Trophoblast cell (in vitro differentiated cells and primary cell): Measurements from ENCODE around the gene R3HCC1L.

ENCODE experiments used
- DNase-seq, 2 donors: peaks; one replicate each; pipeline ENCODE4 v3.0.0-alpha.2; 2016
- H2AFZ ChIP-seq: 2 replicates; pipeline ENCODE4 v1.6.1; 2013; ENCODE audit warnings: low read length, moderate library complexity, mild to moderate bottlenecking; ENCODE audit not compliant: insufficient read depth, poor library complexity
- H2AK5ac ChIP-seq: 2 replicates; pipeline ENCODE4 v1.6.1; 2013; ENCODE audit warnings: mild to moderate bottlenecking, low read length
- H2BK120ac ChIP-seq: 2 replicates; pipeline ENCODE4 v1.6.1; 2013; ENCODE audit warnings: low read length, mild to moderate bottlenecking, moderate library complexity; ENCODE audit not compliant: insufficient read depth, poor library complexity
- H2BK12ac ChIP-seq: 2 replicates; pipeline ENCODE4 v1.6.1; 2013; ENCODE audit warnings: mild to moderate bottlenecking, low read length, moderate library complexity
- H2BK5ac ChIP-seq: 2 replicates; pipeline ENCODE4 v1.6.1; 2013; ENCODE audit warnings: low read length, low read depth, moderate library complexity, mild to moderate bottlenecking; ENCODE audit not compliant: poor library complexity
- H3K14ac ChIP-seq: 2 replicates; pipeline ENCODE4 v1.6.1; 2013; ENCODE audit warnings: mild to moderate bottlenecking, low read length
- H3K18ac ChIP-seq: 2 replicates; pipeline ENCODE4 v1.6.1; 2013; ENCODE audit warnings: mild to moderate bottlenecking, low read length
- H3K23ac ChIP-seq: 2 replicates; pipeline ENCODE4 v1.6.1; 2013; ENCODE audit warnings: low read length
- H3K27ac ChIP-seq: 2 replicates; pipeline ENCODE4 v1.5.1; 2013; ENCODE audit warnings: low read depth, mild to moderate bottlenecking, inconsistent platforms, low read length, moderate library complexity
- H3K27me3 ChIP-seq: 2 replicates; pipeline ENCODE4 v1.6.1; 2013; ENCODE audit warnings: inconsistent platforms, mild to moderate bottlenecking, low read length, moderate library complexity; ENCODE audit not compliant: insufficient read depth
- H3K36me3 ChIP-seq, 2 experiments: 1 replicate in 1 of 2; 2 replicates in 1 of 2; pipeline ENCODE4 v1.6.1; 2013; ENCODE audit warnings: low read length in 2 of 2, mild to moderate bottlenecking in 2 of 2, moderate library complexity in 1 of 2; ENCODE audit not compliant: insufficient read depth in 2 of 2, control insufficient read depth in 1 of 2
- H3K4ac ChIP-seq: 2 replicates; pipeline ENCODE4 v1.6.1; 2013; ENCODE audit warnings: low read depth, mild to moderate bottlenecking, low read length, moderate library complexity
- H3K4me1 ChIP-seq, 2 experiments: 1 replicate in 1 of 2; 2 replicates in 1 of 2; pipeline ENCODE4 v1.6.1; 2013; ENCODE audit warnings: low read length in 2 of 2, mild to moderate bottlenecking in 2 of 2, moderate library complexity in 1 of 2; ENCODE audit not compliant: insufficient read depth in 2 of 2, control insufficient read depth in 1 of 2
- H3K4me2 ChIP-seq: 2 replicates; pipeline ENCODE4 v1.6.1; 2013; ENCODE audit warnings: inconsistent platforms, mild to moderate bottlenecking, low read length, moderate library complexity
- H3K4me3 ChIP-seq: 2 replicates; pipeline ENCODE4 v1.5.1; 2013; ENCODE audit warnings: mild to moderate bottlenecking, low read depth, low read length, inconsistent platforms
- H3K79me1 ChIP-seq: one replicate; pipeline ENCODE4 v1.6.1; 2013; ENCODE audit warnings: low read length
- H3K79me2 ChIP-seq: 2 replicates; pipeline ENCODE4 v1.6.1; 2013; ENCODE audit warnings: low read length, mild to moderate bottlenecking; ENCODE audit not compliant: control insufficient read depth, insufficient read depth, poor library complexity
- H3K9ac ChIP-seq: 2 replicates; pipeline ENCODE4 v1.6.1; 2013; ENCODE audit warnings: mild to moderate bottlenecking, low read length
- H3K9me3 ChIP-seq: 2 replicates; pipeline ENCODE4 v1.6.1; 2013; ENCODE audit warnings: low read depth, mild to moderate bottlenecking, control low read depth, inconsistent platforms, low read length; ENCODE audit not compliant: insufficient read depth
- H4K12ac ChIP-seq: 2 replicates; pipeline ENCODE4 v1.6.1; 2013; ENCODE audit warnings: low read depth, mild to moderate bottlenecking, low read length, moderate library complexity
- H4K8ac ChIP-seq: 2 replicates; pipeline ENCODE4 v1.6.1; 2013; ENCODE audit warnings: low read depth, mild to moderate bottlenecking, low read length, moderate library complexity
- H4K91ac ChIP-seq: one replicate; pipeline ENCODE4 v1.6.1; 2013; ENCODE audit warnings: low read depth, mild to moderate bottlenecking, low read length, moderate library complexity
- WGBS: extraction: QIAGEN DNeasy Blood & Tissue Kit; methylation state at CpG from one replicate; pipeline ENCODE4 v1.1.7; 2013; ENCODE audit warnings: missing lambda C conversion rate; ENCODE audit not compliant: insufficient read length, insufficient coverage; ENCODE audit errors: extremely low coverage; 5-methylcytosine and 5-hydroxymethylcytosine counted together

The R3HCC1L gene

DNA sequence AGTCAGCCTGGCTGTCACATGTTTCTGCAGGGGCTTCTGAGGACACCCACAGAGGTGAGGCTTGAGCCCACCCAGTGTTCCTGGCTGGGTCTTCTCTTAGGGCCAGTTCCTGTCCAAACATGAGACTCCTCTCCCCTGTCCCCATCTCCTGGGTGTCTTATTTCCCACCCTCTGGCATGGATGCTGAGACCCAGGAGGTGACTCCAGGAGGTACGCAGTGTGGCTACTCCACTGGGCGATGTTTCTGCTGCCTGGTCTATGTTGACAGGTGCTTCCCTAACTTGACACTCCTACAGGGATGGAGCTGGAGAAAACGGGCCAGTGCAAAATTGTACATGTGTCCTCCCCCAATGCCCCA, 159.8 kb downstream of the R3HCC1L start:
- H3K4me2 ChIP-seq: no peak overlapping the region
- no peak overlapping the region for H3K9ac ChIP-seq
- no peak overlapping the region for H2BK12ac ChIP-seq
- no peak overlapping the region for H3K4ac ChIP-seq
- peaks cover 0 to 3% of the 10 kb centered on the region in 2 experiments for H3K4me1 ChIP-seq
- no peak overlapping the region for H4K91ac ChIP-seq
- no peak for DNase-seq
- no peak overlapping the region for H3K14ac ChIP-seq
- H3K27ac ChIP-seq: no peak overlapping the region
- H3K18ac ChIP-seq: no peak overlapping the region
- peaks cover 1% of the 10 kb centered on the region for H3K9me3 ChIP-seq
- H2AK5ac ChIP-seq: no peak overlapping the region
- no peak overlapping the region for H2BK120ac ChIP-seq
- no peak overlapping the region for H2BK5ac ChIP-seq
- peaks cover 3% of the 10 kb centered on the region for H3K27me3 ChIP-seq
- no peaks in the 10 kb centered on the region for H3K36me3 ChIP-seq
- H2AFZ ChIP-seq: no peak overlapping the region
- H3K23ac ChIP-seq: no peak overlapping the region
- WGBS: no CpG with 5 or more reads among the region's 3 CpGs
- no peaks in the 10 kb centered on the region for H3K79me1 ChIP-seq
- no peak overlapping the region for H3K4me3 ChIP-seq
- H3K79me2 ChIP-seq: no peaks in the 10 kb centered on the region
- no peak overlapping the region for H4K8ac ChIP-seq
- no peak overlapping the region for H4K12ac ChIP-seq
